ENCODE results near the gene ITCH. TPM values are rescaled to one million over a fixed set of nuclear protein-coding genes. Genes with fewer than 3 reads are reported as not detected.
"Not testable (repeated sequence)": the region's sequence is repeated elsewhere in the genome, so short reads cannot be mapped to it uniquely, and the experiment has no call there.

ITCH gene
- total RNA-seq, 1 donor from 2014 or later = 30.9 TPM

GRCh38 chr20:34320861-34321260, 42.2 kb upstream of the ITCH start:
- H3K4me3 ChIP-seq = no peak overlapping the region
- DNase-seq (ENCODE audit: extremely low spot score in 2 of 2) = no peak
- no peak overlapping the region for H3K27ac ChIP-seq
- H3K4me1 ChIP-seq = no peaks in the 10 kb centered on the region
- no peaks in the 10 kb centered on the region for H3K36me3 ChIP-seq
- H3K27me3 ChIP-seq = no peaks in the 10 kb centered on the region
- H3K9me3 ChIP-seq = no peaks in the 10 kb centered on the region
- TF ChIP-seq POLR2AphosphoS5 (IDR thresholded peaks at IDR 0.05; ENCODE audit: insufficient read depth in 1 of 2, low read depth in 1 of 2) (no peak), CTCF (IDR thresholded peaks at IDR 0.05) (no peak), POLR2A (IDR thresholded peaks at IDR 0.05) (no peak)
- intact Hi-C loops (cut with DNase I) = no loop called here

GRCh38 chr20:34322267-34323105, 40.6 kb upstream of the ITCH start:
- Histone ChIP-seq H3K9me3 (no peaks in the 10 kb centered on the region), H3K4me1 (no peaks in the 10 kb centered on the region), H3K4me3 (no peak overlapping the region), H3K36me3 (no peaks in the 10 kb centered on the region), H3K27me3 (no peaks in the 10 kb centered on the region), H3K27ac (no peak overlapping the region)
- DNase-seq (ENCODE audit: extremely low spot score in 2 of 2) = no peak
- TF ChIP-seq POLR2AphosphoS5 (IDR thresholded peaks at IDR 0.05; ENCODE audit: insufficient read depth in 1 of 2, low read depth in 1 of 2) (no peak), POLR2A (IDR thresholded peaks at IDR 0.05) (no peak), CTCF (IDR thresholded peaks at IDR 0.05) (no peak)
- intact Hi-C loops (cut with DNase I) = no loop called here

GRCh38 chr20:34324541-34324940, 38.5 kb upstream of the ITCH start:
- no peak overlapping the region for H3K27ac ChIP-seq
- intact Hi-C loops (cut with DNase I) = no loop called here
- H3K27me3 ChIP-seq = no peaks in the 10 kb centered on the region
- H3K36me3 ChIP-seq = no peaks in the 10 kb centered on the region
- no peaks in the 10 kb centered on the region for H3K4me1 ChIP-seq
- TF ChIP-seq POLR2A (IDR thresholded peaks at IDR 0.05) (no peak), POLR2AphosphoS5 (IDR thresholded peaks at IDR 0.05; ENCODE audit: insufficient read depth in 1 of 2, low read depth in 1 of 2) (no peak), CTCF (IDR thresholded peaks at IDR 0.05) (no peak)
- DNase-seq (ENCODE audit: extremely low spot score in 2 of 2) = no peak
- no peaks in the 10 kb centered on the region for H3K9me3 ChIP-seq
- H3K4me3 ChIP-seq = no peak overlapping the region

GRCh38 chr20:34328207-34328606, 34.9 kb upstream of the ITCH start:
- H3K4me1 ChIP-seq; H3K27ac ChIP-seq; H3K27me3 ChIP-seq; H3K9me3 ChIP-seq; DNase-seq (ENCODE audit: extremely low spot score in 2 of 2); H3K36me3 ChIP-seq; intact Hi-C loops (cut with DNase I); H3K4me3 ChIP-seq: not testable (repeated sequence)

- Histone ChIP-seq H3K27ac (no peak overlapping the region), H3K36me3 (no peaks in the 10 kb centered on the region), H3K9me3 (no peaks in the 10 kb centered on the region), H3K4me1 (no peaks in the 10 kb centered on the region), H3K4me3 (no peak overlapping the region), H3K27me3 (no peaks in the 10 kb centered on the region)
- no peak for TF ChIP-seq POLR2A (IDR thresholded peaks at IDR 0.05)
- TF ChIP-seq CTCF (IDR thresholded peaks at IDR 0.05) = no peak
- no peak for TF ChIP-seq POLR2AphosphoS5 (IDR thresholded peaks at IDR 0.05; ENCODE audit: insufficient read depth in 1 of 2, low read depth in 1 of 2)
- intact Hi-C loops (cut with DNase I) = no loop called here
- DNase-seq (ENCODE audit: extremely low spot score in 2 of 2) = no peak
Measured at GRCh38 chr20:34328928-34329677, 34.0 kb upstream of the ITCH start.

GRCh38 chr20:34330861-34331544, 32.1 kb upstream of the ITCH start:
- H3K36me3 ChIP-seq; H3K4me3 ChIP-seq; H3K27ac ChIP-seq; H3K4me1 ChIP-seq; H3K27me3 ChIP-seq; H3K9me3 ChIP-seq; DNase-seq (ENCODE audit: extremely low spot score in 2 of 2); intact Hi-C loops (cut with DNase I): not testable (repeated sequence)
